Thyroid gland (tissue), 4 donors: Measurements from ENCODE around the gene UGT1A5.

ENCODE experiments used
- CTCF ChIP-seq, 6 experiments: fragments of 200-600 bp in 3 of 6; fragments of 450-650 bp in 3 of 6; sonication (generic) in 3 of 6; IDR thresholded peaks; one replicate each; pipeline ENCODE4 v1.5.1; 2016 to 2019; ENCODE audit warnings: antibody characterized with exemption in 6 of 6, mild to moderate bottlenecking in 2 of 6, inconsistent platforms in 1 of 6, moderate library complexity in 1 of 6
- POLR2A ChIP-seq, 2 donors: fragments of 450-650 bp; IDR thresholded peaks; one replicate each; pipeline ENCODE4 v1.6.1; 2017; ENCODE audit warnings: antibody characterized with exemption in 2 of 2, mild to moderate bottlenecking in 2 of 2, moderate library complexity in 1 of 2

- no peak for TF ChIP-seq CTCF (IDR thresholded peaks at IDR 0.05)
- no peak for TF ChIP-seq POLR2A (IDR thresholded peaks at IDR 0.05)
Observed at GRCh38 chr2:233671290-233672161, 41.2 kb upstream of the UGT1A5 start, which contains the start of gene UGT1A9.
